Suprapubic skin (tissue), 4 donors: ENCODE data around the gene HERPUD1. TPM values are rescaled to one million over a fixed set of nuclear protein-coding genes. Genes with fewer than 3 reads are reported as not detected.

Experiments used
- DNase-seq, 2 donors: peaks; one replicate each; pipeline ENCODE4 v3.0.0-alpha.2; 2019; ENCODE audit warnings: low spot score in 2 of 2
- H3K27ac ChIP-seq: fragments of 200-600 bp; sonication (generic); one replicate; pipeline ENCODE4 v1.5.1; 2019
- H3K27me3 ChIP-seq: fragments of 200-600 bp; sonication (generic); one replicate; pipeline ENCODE4 v1.5.1; 2019
- H3K36me3 ChIP-seq: fragments of 200-600 bp; sonication (generic); one replicate; pipeline ENCODE4 v1.5.1; 2019
- H3K4me1 ChIP-seq: fragments of 200-600 bp; sonication (generic); one replicate; pipeline ENCODE4 v1.5.1; 2019
- H3K4me3 ChIP-seq: fragments of 200-600 bp; sonication (generic); one replicate; pipeline ENCODE4 v1.5.1; 2019; ENCODE audit warnings: mild to moderate bottlenecking
- H3K9me3 ChIP-seq: fragments of 200-600 bp; sonication (generic); one replicate; pipeline ENCODE4 v1.5.1; 2019
- EP300 ChIP-seq: sonication (generic); formaldehyde crosslinking; IDR thresholded peaks from one replicate; pipeline ENCODE4 v1.6.1; 2017; ENCODE audit warnings: antibody characterized with exemption
- POLR2A ChIP-seq, 2 donors: fragments of 450-650 bp; IDR thresholded peaks; one replicate each; pipeline ENCODE4 v1.6.1; 2017; ENCODE audit warnings: antibody characterized with exemption in 2 of 2, mild to moderate bottlenecking in 2 of 2, moderate library complexity in 2 of 2
- POLR2AphosphoS5 ChIP-seq, 3 donors: sonication (generic); formaldehyde crosslinking; IDR thresholded peaks; one replicate each; pipeline ENCODE4 v1.6.1; 2017; ENCODE audit warnings: antibody characterized with exemption in 3 of 3
- WGBS: methylation state at CpG from one replicate; pipeline ENCODE4 v1.1.5; 2018; 5-methylcytosine and 5-hydroxymethylcytosine counted together
- total RNA-seq, 4 donors: library from RNA; depleted of rRNA; stranded (reverse); fragments of >200 nt; gene quantifications; one replicate each; pipeline ENCODE4 v1.1.0, GENCODE V29; 2016
- TF ChIP-seq, protein P1 (sequence below), 2 donors: fragments of 200-600 bp in 1 of 2; fragments of 450-650 bp in 1 of 2; sonication (generic) in 1 of 2; IDR thresholded peaks; one replicate each; pipeline ENCODE4 v1.5.1; 2016 to 2019; ENCODE audit warnings: antibody characterized with exemption in 2 of 2, mild to moderate bottlenecking in 1 of 2, moderate library complexity in 1 of 2

HERPUD1 gene
- total RNA-seq, 4 donors from 2014 or later, result 146 to 246 (median 160) TPM

DNA sequence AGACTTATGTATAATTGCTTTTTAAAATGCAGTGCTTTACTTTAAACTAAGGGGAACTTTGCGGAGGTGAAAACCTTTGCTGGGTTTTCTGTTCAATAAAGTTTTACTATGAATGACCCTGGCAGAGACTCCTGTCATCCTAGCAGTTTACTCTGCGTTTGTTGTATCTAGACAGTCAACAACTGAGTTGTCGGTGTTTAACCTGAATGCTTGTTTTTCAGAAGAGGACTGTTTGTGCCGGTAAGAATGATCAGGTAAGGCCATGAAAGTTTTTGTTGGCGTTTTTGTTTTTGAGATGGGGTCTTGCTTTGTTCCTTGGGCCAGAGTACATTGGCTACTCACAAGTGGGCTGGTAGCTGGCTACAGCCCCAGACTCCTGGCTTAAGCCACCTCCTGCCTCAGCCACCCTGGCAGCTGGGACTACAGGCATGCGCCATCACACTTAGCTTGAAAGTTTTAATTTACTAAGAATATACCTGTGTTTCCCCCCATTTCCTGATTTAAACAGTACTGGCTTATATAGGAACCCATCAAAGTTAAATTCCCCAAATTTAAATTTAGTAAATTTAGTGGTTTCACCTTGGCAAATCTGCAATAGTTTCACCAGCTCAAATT is 11.9 kb downstream of the HERPUD1 start:
- 65% methylated on average over 6 of the region's 6 CpGs for WGBS
- H3K27ac ChIP-seq, result no peak overlapping the region

DNA sequence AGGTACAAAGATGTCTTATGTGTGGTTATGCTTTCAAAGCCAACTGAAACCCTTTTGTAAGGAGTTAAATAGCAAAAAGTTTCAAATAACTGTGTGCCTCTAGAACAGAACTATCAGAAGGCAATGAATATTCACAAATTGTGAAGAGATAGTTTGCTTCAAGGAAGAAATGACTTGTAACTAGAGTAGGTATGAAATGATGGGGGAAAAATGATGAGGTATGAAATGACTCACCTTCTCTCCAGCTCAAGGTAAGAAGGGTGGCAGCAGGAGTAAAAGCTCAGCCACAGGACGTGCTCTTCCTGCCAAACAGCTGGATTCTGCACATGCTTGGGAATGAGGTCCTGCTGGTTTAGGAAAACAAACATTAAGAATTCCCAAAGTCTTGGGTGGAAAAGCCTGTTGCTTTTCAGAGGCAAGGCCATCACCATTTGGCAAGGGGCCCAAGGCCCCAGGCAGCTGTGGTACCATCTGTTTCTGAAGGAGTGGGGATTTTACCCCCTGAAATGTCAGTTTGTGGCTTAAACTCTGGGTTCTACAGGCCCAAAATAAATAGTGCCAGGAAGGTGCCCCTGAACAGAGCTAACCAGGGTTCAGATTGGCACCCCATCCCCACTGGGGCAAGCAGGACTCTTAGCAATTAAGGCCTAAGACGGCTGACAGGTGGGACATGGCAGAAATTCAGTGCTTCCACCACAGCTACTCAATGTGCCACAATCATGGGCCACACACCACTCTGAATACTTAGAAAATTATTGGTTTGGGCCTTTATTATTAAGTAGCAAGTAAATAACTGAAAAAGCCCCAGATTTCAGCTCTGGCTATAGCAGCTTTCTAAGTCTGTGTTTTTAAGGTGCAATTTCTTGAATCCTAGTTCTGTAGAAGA is 13.3 kb downstream of the HERPUD1 start:
- Histone ChIP-seq H3K27me3 (no peaks in the 10 kb centered on the region), H3K4me3 (no peak overlapping the region), H3K27ac (no peak overlapping the region), H3K36me3 (peaks cover 60% of the 10 kb centered on the region), H3K9me3 (no peaks in the 10 kb centered on the region), H3K4me1 (peaks cover 23% of the 10 kb centered on the region)
- 59% methylated on average over 2 of the region's 2 CpGs for WGBS
- TF ChIP-seq POLR2A (IDR thresholded peaks at IDR 0.05) (no peak), EP300 (no peak), POLR2AphosphoS5 (IDR thresholded peaks at IDR 0.05) (no peak)
- TF ChIP-seq, protein P1, sequence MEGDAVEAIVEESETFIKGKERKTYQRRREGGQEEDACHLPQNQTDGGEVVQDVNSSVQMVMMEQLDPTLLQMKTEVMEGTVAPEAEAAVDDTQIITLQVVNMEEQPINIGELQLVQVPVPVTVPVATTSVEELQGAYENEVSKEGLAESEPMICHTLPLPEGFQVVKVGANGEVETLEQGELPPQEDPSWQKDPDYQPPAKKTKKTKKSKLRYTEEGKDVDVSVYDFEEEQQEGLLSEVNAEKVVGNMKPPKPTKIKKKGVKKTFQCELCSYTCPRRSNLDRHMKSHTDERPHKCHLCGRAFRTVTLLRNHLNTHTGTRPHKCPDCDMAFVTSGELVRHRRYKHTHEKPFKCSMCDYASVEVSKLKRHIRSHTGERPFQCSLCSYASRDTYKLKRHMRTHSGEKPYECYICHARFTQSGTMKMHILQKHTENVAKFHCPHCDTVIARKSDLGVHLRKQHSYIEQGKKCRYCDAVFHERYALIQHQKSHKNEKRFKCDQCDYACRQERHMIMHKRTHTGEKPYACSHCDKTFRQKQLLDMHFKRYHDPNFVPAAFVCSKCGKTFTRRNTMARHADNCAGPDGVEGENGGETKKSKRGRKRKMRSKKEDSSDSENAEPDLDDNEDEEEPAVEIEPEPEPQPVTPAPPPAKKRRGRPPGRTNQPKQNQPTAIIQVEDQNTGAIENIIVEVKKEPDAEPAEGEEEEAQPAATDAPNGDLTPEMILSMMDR (IDR thresholded peaks at IDR 0.05), result no peak
- no peak for DNase-seq

More for the DNA sequence above, 11.9 kb downstream of the HERPUD1 start:
- no peak overlapping the region for H3K4me3 ChIP-seq
- no peak for TF ChIP-seq EP300
- TF ChIP-seq, protein P1 (IDR thresholded peaks at IDR 0.05), result no peak
- TF ChIP-seq POLR2AphosphoS5 (IDR thresholded peaks at IDR 0.05), result no peak
- TF ChIP-seq POLR2A (IDR thresholded peaks at IDR 0.05), result no peak
- H3K4me1 ChIP-seq, result peaks cover 29% of the 10 kb centered on the region
- no peak for DNase-seq
- no peaks in the 10 kb centered on the region for H3K27me3 ChIP-seq
- no peaks in the 10 kb centered on the region for H3K9me3 ChIP-seq
- H3K36me3 ChIP-seq, result peaks cover 73% of the 10 kb centered on the region

DNA sequence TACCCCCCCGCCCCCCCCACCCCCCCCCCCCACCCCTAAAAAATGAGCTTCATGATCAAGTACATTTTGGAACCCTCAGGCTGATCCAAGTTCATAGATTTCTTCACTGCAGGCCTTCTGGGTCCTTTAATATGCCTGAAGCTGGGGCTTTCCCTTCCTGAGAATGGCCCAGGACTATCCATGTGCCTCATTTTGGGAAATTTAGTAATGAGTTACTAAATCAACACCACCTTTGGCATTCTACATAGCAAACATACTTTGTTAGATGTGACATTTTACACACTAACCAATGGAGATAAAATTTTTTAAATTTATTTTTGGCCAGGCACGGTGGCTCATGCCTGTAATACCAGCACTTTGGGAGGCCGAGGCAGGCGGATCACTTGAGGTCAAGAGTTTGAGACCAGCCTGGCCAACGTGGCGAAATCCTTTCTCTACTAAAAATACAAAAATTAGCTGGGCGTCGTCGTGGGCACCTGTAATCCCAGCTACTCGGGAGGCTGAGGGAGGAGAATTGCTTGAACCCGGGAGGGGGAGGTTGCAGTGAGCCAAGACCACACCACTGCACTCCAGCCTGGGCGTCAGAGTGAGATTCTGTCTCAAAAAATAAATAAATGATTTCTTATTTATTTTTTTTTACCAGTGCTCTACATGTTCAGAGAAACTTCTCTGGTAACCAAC is 14.0 kb downstream of the HERPUD1 start:
- DNase-seq, result no peak
- no peaks in the 10 kb centered on the region for H3K9me3 ChIP-seq
- H3K27ac ChIP-seq, result no peak overlapping the region
- H3K4me3 ChIP-seq, result no peak overlapping the region
- peaks cover 23% of the 10 kb centered on the region for H3K4me1 ChIP-seq
- TF ChIP-seq POLR2AphosphoS5 (IDR thresholded peaks at IDR 0.05) (no peak), EP300 (no peak), POLR2A (IDR thresholded peaks at IDR 0.05) (no peak)
- TF ChIP-seq, protein P1 (IDR thresholded peaks at IDR 0.05), result no peak
- no peaks in the 10 kb centered on the region for H3K27me3 ChIP-seq
- H3K36me3 ChIP-seq, result peaks cover 52% of the 10 kb centered on the region
- 86% methylated on average over 12 of the region's 12 CpGs for WGBS

DNA sequence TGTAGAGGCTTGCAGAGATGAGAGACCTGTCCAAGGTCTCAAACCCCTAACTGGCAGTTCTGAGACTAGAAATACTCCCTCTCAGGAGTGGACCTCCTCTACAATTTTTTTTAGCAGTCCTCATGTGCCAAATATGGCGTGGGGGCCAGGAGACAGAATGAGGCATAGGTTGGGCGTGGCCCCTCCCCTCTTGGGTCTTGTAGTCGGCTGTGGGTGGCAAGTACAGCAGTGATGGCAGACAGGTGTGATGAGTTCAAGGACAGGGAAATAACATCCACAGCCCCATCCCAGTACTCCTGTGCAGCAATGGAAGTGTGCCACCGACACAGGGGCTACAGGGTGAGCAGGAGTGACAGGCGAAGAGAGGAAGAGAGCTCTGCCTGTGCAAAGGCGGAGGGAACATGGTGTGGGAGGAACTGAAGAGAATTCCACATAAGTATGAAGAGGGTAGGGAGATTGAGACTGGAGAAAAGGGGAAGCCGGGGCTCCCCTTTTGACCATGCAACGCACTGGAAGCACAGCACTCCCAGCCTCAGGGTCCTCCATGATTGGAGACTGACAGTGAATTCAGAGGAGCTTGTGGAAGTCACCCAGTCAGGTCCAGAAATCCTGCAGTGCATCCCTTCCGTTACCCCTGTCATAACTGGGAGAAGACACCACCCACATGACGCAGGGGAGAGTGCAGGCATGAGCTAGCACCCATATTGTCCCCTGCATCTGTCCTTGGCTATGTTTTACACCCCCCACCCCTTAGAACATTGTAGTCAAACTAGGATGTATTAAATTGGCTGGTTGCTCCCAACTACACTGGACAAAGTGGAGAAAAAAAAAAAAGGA is 15.0 kb downstream of the HERPUD1 start:
- Histone ChIP-seq H3K27me3 (no peaks in the 10 kb centered on the region), H3K4me1 (peaks cover 23% of the 10 kb centered on the region), H3K9me3 (no peaks in the 10 kb centered on the region), H3K36me3 (peaks cover 42% of the 10 kb centered on the region), H3K27ac (no peak overlapping the region), H3K4me3 (no peak overlapping the region)
- DNase-seq, result no peak
- 83% methylated on average over 10 of the region's 10 CpGs for WGBS
- TF ChIP-seq POLR2A (IDR thresholded peaks at IDR 0.05), result no peak
- TF ChIP-seq, protein P1 (IDR thresholded peaks at IDR 0.05), result no peak
- no peak for TF ChIP-seq EP300
- no peak for TF ChIP-seq POLR2AphosphoS5 (IDR thresholded peaks at IDR 0.05)
